ENCODE results near the gene SYTL3. TPM values are rescaled to one million over a fixed set of nuclear protein-coding genes. Genes with fewer than 3 reads are reported as not detected.

The SYTL3 gene
- total RNA-seq, 1 experiment from 2014 or later = 0.09 TPM

GRCh38 chr6:158768436-158768835 lies 118.6 kb downstream of the SYTL3 start:
- no peak overlapping the region for H4K8ac ChIP-seq (replicated peaks; ENCODE audit: insufficient read length, low read depth, low read length)
- no peak overlapping the region for H4K91ac ChIP-seq (ENCODE audit: insufficient read length, low read depth, low read length)
- peaks cover 64 to 95% (median 86%) of the 10 kb centered on the region in 3 experiments for H3K36me3 Mint-ChIP-seq (ENCODE audit: insufficient read depth in 1 of 3, low read depth in 3 of 3)
- no peaks in the 10 kb centered on the region for H3K23me2 ChIP-seq (ENCODE audit: insufficient read length, low read depth, low read length, poor library complexity, severe bottlenecking)
- no peak overlapping the region for H3K56ac ChIP-seq (ENCODE audit: insufficient read length, low read depth, low read length)
- H3K18ac ChIP-seq (ENCODE audit: insufficient read length, low read depth, low read length) = no peak overlapping the region
- H3K27me3 Mint-ChIP-seq (ENCODE audit: low read depth) = no peaks in the 10 kb centered on the region; the same call in none of the 2 replicates
- no peak overlapping the region for H4K5ac ChIP-seq (ENCODE audit: insufficient read length, low read depth, low read length)
- no peaks in the 10 kb centered on the region for H3K4me1 ChIP-seq (ENCODE audit: insufficient read depth, low read length)
- H3K79me1 ChIP-seq (ENCODE audit: insufficient read depth, low read depth, low read length, poor library complexity, severe bottlenecking) = no peaks in the 10 kb centered on the region
- H3K27ac ChIP-seq (ENCODE audit: insufficient read length, low read depth, low read length) = no peak overlapping the region
- H3K79me2 ChIP-seq (ENCODE audit: insufficient read depth, low read length) = no peaks in the 10 kb centered on the region
- peak overlapping the region in 2 of 3 experiments; percentile 59 to 77; a peak in 3 of 7 replicates for H3K27ac Mint-ChIP-seq
- no peak for TF ChIP-seq CTCF (conservative IDR thresholded peaks at IDR 0.05)
- H3T11ph ChIP-seq (ENCODE audit: low read length) = no peak overlapping the region
- H3K27me3 ChIP-seq (ENCODE audit: insufficient read depth, low read length) = no peaks in the 10 kb centered on the region
- H3K23ac ChIP-seq (ENCODE audit: insufficient read length, low read depth, low read length) = no peak overlapping the region
- no peak for DNase-seq
- H3K4me3 Mint-ChIP-seq = no peak overlapping the region
- H2AFZ ChIP-seq (ENCODE audit: low read length) = no peak overlapping the region
- no peak overlapping the region for H3K14ac ChIP-seq (ENCODE audit: insufficient read depth, low read length)
- H3K4me1 Mint-ChIP-seq = peaks cover 5 to 12% of the 10 kb centered on the region in 2 experiments
- H2AK5ac ChIP-seq (ENCODE audit: insufficient read length, low read length) = no peak overlapping the region
- H2BK20ac ChIP-seq (ENCODE audit: low read depth, low read length, poor library complexity, severe bottlenecking) = no peak overlapping the region
- H2BK12ac ChIP-seq (ENCODE audit: insufficient read length, low read depth, low read length) = no peak overlapping the region
- H3K9me3 ChIP-seq (ENCODE audit: control insufficient read depth, low read depth, low read length) = no peaks in the 10 kb centered on the region
- H3K9me3 Mint-ChIP-seq = no peaks in the 10 kb centered on the region
- no peak overlapping the region for H2BK5ac ChIP-seq (ENCODE audit: insufficient read length, low read length)
- WGBS (ENCODE audit: extremely low coverage, insufficient read length, low lambda C conversion rate) = no CpG with 5 or more reads among the region's 8 CpGs
- no peaks in the 10 kb centered on the region for H4K20me1 ChIP-seq (ENCODE audit: control insufficient read depth, insufficient read depth, insufficient read length)
- no peak overlapping the region for H3K4me2 ChIP-seq (ENCODE audit: insufficient read depth, insufficient read length, low read length)
- H3K4ac ChIP-seq (ENCODE audit: low read depth, low read length) = no peak overlapping the region
- no peak overlapping the region for H2BK120ac ChIP-seq (ENCODE audit: low read depth, low read length, poor library complexity, severe bottlenecking)
- H2BK15ac ChIP-seq (ENCODE audit: low read depth, low read length) = no peak overlapping the region
- no peak overlapping the region for H3K9ac ChIP-seq (ENCODE audit: extremely low read depth, insufficient read length, low read length)

Data from H9 (cell line).